K562 (cell line): ENCODE data around the gene SPPL2C. TPM values are rescaled to one million over a fixed set of nuclear protein-coding genes. Genes with fewer than 3 reads are reported as not detected.
A peak's percentile ranks its signal among the peaks of the same experiment; 100 is the strongest.

ENCODE experiments used
- ATF3 ChIP-seq, 2 experiments: fragments of 450-650 bp in 1 of 2; sonication (generic) in 1 of 2; formaldehyde crosslinking in 1 of 2; IDR thresholded peaks in 1 of 2; conservative IDR thresholded peaks in 1 of 2; 2 replicates each; pipeline versions ENCODE4 v1.6.1 to v1.8.1; 2016 to 2023; ENCODE audit warnings: mild to moderate bottlenecking in 2 of 2, moderate library complexity in 2 of 2, inconsistent platforms in 1 of 2, missing genetic modification reagents in 1 of 2
- CBX5 ChIP-seq: IDR thresholded peaks from 2 replicates; pipeline ENCODE4 v1.6.1; 2014; ENCODE audit warnings: low read depth, borderline replicate concordance
- CHCHD3 ChIP-seq: fragments of 250-450 bp; sonication (Bioruptor Pico); IDR thresholded peaks from 2 replicates; pipeline ENCODE4 v2.1.2; 2022; ENCODE audit warnings: mild to moderate bottlenecking
- DMBX1 ChIP-seq: fragments of 250-450 bp; sonication (Bioruptor Pico); IDR thresholded peaks from 2 replicates; pipeline ENCODE4 v1.8.0; 2022; ENCODE audit warnings: inconsistent platforms, mild to moderate bottlenecking, moderate library complexity, borderline replicate concordance
- ETV1 ChIP-seq: fragments of 450-650 bp; conservative IDR thresholded peaks from 2 replicates; pipeline ENCODE4 v1.6.1; 2016; ENCODE audit warnings: missing genetic modification characterization, control low read depth, low read depth, missing compliant biosample characterization
- IRF2 ChIP-seq: sonication (generic); formaldehyde crosslinking; IDR thresholded peaks from 2 replicates; pipeline ENCODE4 v1.8.1; 2022; ENCODE audit warnings: mild to moderate bottlenecking, missing genetic modification reagents
- MAFK ChIP-seq: IDR thresholded peaks from 2 replicates; pipeline ENCODE4 v1.6.1; 2011; ENCODE audit warnings: low read length, improper control_type of control experiment
- MYC ChIP-seq, 2 experiments: fragments of 250-450 bp in 1 of 2; sonication (Bioruptor Pico) in 1 of 2; IDR thresholded peaks; 2 replicates each; pipeline versions ENCODE4 v1.5.1 to v1.6.1; 2012 to 2021; ENCODE audit warnings: low read depth in 2 of 2, borderline replicate concordance in 1 of 2, improper control_type of control experiment in 1 of 2, low read length in 1 of 2, mild to moderate bottlenecking in 1 of 2, moderate library complexity in 1 of 2
- NCOA4 ChIP-seq: fragments of 450-650 bp; IDR thresholded peaks from 2 replicates; pipeline ENCODE4 v1.6.1; 2018; ENCODE audit warnings: mild to moderate bottlenecking; ENCODE audit not compliant: partially characterized antibody
- NFIC ChIP-seq: fragments of 450-650 bp; IDR thresholded peaks from 2 replicates; pipeline ENCODE4 v1.6.1; 2017; ENCODE audit warnings: mild to moderate bottlenecking, inconsistent platforms
- PCBP2 ChIP-seq: fragments of 200-400 bp; formaldehyde crosslinking; IDR thresholded peaks from 2 replicates; pipeline ENCODE4 v1.6.1; 2018; ENCODE audit warnings: low read length, low read depth, mild to moderate bottlenecking, moderate library complexity; ENCODE audit not compliant: poor library complexity, severe bottlenecking
- PML ChIP-seq: IDR thresholded peaks from 2 replicates; pipeline ENCODE4 v1.6.1; 2012; ENCODE audit warnings: low read length, inconsistent platforms
- RBFOX2 ChIP-seq: fragments of 200-400 bp; formaldehyde crosslinking; IDR thresholded peaks from 2 replicates; pipeline ENCODE4 v1.6.1; 2017; ENCODE audit warnings: low read depth, mild to moderate bottlenecking, low read length, moderate library complexity
- RFX7 ChIP-seq: fragments of 250-450 bp; sonication (Bioruptor Pico); IDR thresholded peaks from 2 replicates; pipeline ENCODE4 v1.5.1; 2021; ENCODE audit warnings: mild to moderate bottlenecking
- SRSF7 ChIP-seq: fragments of 200-400 bp; formaldehyde crosslinking; optimal IDR thresholded peaks from 2 replicates; pipeline ENCODE3; 2017; ENCODE audit warnings: mild to moderate bottlenecking, low read depth, low read length
- TCF3 ChIP-seq: sonication (generic); formaldehyde crosslinking; IDR thresholded peaks from 2 replicates; pipeline ENCODE4 v1.4.0; 2020; ENCODE audit warnings: mild to moderate bottlenecking, missing genetic modification reagents
- ZNF41 ChIP-seq: fragments of 250-450 bp; sonication (Bioruptor Pico); conservative IDR thresholded peaks from 2 replicates; pipeline ENCODE4 v1.4.0; 2020; ENCODE audit warnings: mild to moderate bottlenecking
- ZNF436 ChIP-seq: fragments of 250-450, 450-650 bp; sonication (Bioruptor Pico); formaldehyde crosslinking; IDR thresholded peaks from 2 replicates; pipeline ENCODE4 v1.7.0; 2020; ENCODE audit warnings: mild to moderate bottlenecking
- polyA plus RNA-seq, 8 experiments: library from polyadenylated mRNA; depleted of rRNA in 4 of 8; stranded (reverse) in 5 of 8; unstranded in 3 of 8; fragments of >200 nt; fragmentation: Nextera tagmentation in 2 of 8; fragmentation: Illumina TruSeq in 1 of 8; extraction: Ambion mirVana in 2 of 8; extraction: Trizol in 1 of 8; gene quantifications; 2 replicates each; pipeline versions ENCODE4 v1.2.1 to v1.2.3, GENCODE V29; 2011 to 2014; ENCODE audit warnings: inconsistent platforms in 1 of 8, missing spikeins in 1 of 8
- total RNA-seq, 7 experiments: library from RNA; depleted of rRNA in 6 of 7; stranded (reverse); fragments of >200 nt in 6 of 7; fragmentation: Illumina TruSeq in 2 of 7; extraction: Trizol in 2 of 7; gene quantifications; 2 replicates each; pipeline versions ENCODE4 v1.2.1 to v1.2.3, GENCODE V29; 2011 to 2021; ENCODE audit warnings: low replicate concordance in 1 of 7
- TF ChIP-seq, protein P1 (sequence below), 2 experiments: IDR thresholded peaks; 2 replicates each; pipeline ENCODE4 v1.6.1; 2011; ENCODE audit warnings: borderline replicate concordance in 1 of 2, control low read depth in 1 of 2, low read depth in 1 of 2, low read length in 1 of 2, mild to moderate bottlenecking in 1 of 2, mixed read lengths in 1 of 2, moderate library complexity in 1 of 2; ENCODE audit not compliant: insufficient read depth in 1 of 2, insufficient read length in 1 of 2, poor library complexity in 1 of 2, severe bottlenecking in 1 of 2; ENCODE audit errors: extremely low read depth in 1 of 2
- TF ChIP-seq, protein P2 (sequence below): fragments of 450-650 bp; IDR thresholded peaks from 2 replicates; pipeline ENCODE4 v1.6.1; 2016
- TF ChIP-seq, protein P3 (sequence below): fragments of 450-650 bp; IDR thresholded peaks from 2 replicates; pipeline ENCODE4 v1.6.1; 2016; ENCODE audit warnings: missing biosample characterization, missing genetic modification characterization
- TF ChIP-seq, protein P4 (sequence below): fragments of 450-650 bp; IDR thresholded peaks from 2 replicates; pipeline ENCODE4 v1.6.1; 2017; ENCODE audit warnings: mild to moderate bottlenecking, moderate library complexity

Gene SPPL2C
- total and polyA plus RNA-seq, 9 of the 15 experiments (the other 6 are each of a cell fraction or from before 2014, with no cell fraction given) = not detected

- TF ChIP-seq, protein P1, sequence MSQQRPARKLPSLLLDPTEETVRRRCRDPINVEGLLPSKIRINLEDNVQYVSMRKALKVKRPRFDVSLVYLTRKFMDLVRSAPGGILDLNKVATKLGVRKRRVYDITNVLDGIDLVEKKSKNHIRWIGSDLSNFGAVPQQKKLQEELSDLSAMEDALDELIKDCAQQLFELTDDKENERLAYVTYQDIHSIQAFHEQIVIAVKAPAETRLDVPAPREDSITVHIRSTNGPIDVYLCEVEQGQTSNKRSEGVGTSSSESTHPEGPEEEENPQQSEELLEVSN (IDR thresholded peaks at IDR 0.05; ENCODE audit: borderline replicate concordance in 1 of 2, extremely low read depth in 1 of 2, insufficient read depth in 1 of 2, insufficient read length in 1 of 2, low read depth in 1 of 2, low read length in 1 of 2, poor library complexity in 1 of 2, severe bottlenecking in 1 of 2) = peak; percentile 65 to 86
- TF ChIP-seq NCOA4 = no peak
- no peak for TF ChIP-seq ETV1 (tag)
- peak; percentile 56; the same call in 1 of the 2 replicates for TF ChIP-seq DMBX1 (CRISPR knock-in tag)
- TF ChIP-seq CBX5 = no peak
- TF ChIP-seq SRSF7 = no peak
- TF ChIP-seq IRF2 (CRISPR knock-in tag) = no peak
- TF ChIP-seq ZNF436 (CRISPR knock-in tag) = no peak
- TF ChIP-seq RBFOX2 = peak; percentile 74
- TF ChIP-seq PML = no peak
- TF ChIP-seq TCF3 (CRISPR knock-in tag) = no peak
- TF ChIP-seq ATF3 (IDR thresholded peaks at IDR 0.05) = no peak
- TF ChIP-seq ATF3 (CRISPR knock-in tag; conservative IDR thresholded peaks at IDR 0.05) = no peak
- TF ChIP-seq PCBP2 = no peak
- TF ChIP-seq NFIC = 0 out of 2 replicates have a peak, but pooled peaks have one; percentile 18
- TF ChIP-seq, protein P2, sequence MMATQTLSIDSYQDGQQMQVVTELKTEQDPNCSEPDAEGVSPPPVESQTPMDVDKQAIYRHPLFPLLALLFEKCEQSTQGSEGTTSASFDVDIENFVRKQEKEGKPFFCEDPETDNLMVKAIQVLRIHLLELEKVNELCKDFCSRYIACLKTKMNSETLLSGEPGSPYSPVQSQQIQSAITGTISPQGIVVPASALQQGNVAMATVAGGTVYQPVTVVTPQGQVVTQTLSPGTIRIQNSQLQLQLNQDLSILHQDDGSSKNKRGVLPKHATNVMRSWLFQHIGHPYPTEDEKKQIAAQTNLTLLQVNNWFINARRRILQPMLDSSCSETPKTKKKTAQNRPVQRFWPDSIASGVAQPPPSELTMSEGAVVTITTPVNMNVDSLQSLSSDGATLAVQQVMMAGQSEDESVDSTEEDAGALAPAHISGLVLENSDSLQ = no peak
- no peak for TF ChIP-seq ZNF41
- TF ChIP-seq CHCHD3 (CRISPR knock-in tag) = no peak
- TF ChIP-seq, protein P3, sequence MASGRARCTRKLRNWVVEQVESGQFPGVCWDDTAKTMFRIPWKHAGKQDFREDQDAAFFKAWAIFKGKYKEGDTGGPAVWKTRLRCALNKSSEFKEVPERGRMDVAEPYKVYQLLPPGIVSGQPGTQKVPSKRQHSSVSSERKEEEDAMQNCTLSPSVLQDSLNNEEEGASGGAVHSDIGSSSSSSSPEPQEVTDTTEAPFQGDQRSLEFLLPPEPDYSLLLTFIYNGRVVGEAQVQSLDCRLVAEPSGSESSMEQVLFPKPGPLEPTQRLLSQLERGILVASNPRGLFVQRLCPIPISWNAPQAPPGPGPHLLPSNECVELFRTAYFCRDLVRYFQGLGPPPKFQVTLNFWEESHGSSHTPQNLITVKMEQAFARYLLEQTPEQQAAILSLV (tag) = no peak
- TF ChIP-seq MYC (IDR thresholded peaks at IDR 0.05; ENCODE audit: low read depth, low read length) = peak; percentile 53; the same call in 1 of the 2 replicates
- TF ChIP-seq MYC (CRISPR knock-in tag; IDR thresholded peaks at IDR 0.05; ENCODE audit: borderline replicate concordance, low read depth) = no peak
- TF ChIP-seq, protein P4, sequence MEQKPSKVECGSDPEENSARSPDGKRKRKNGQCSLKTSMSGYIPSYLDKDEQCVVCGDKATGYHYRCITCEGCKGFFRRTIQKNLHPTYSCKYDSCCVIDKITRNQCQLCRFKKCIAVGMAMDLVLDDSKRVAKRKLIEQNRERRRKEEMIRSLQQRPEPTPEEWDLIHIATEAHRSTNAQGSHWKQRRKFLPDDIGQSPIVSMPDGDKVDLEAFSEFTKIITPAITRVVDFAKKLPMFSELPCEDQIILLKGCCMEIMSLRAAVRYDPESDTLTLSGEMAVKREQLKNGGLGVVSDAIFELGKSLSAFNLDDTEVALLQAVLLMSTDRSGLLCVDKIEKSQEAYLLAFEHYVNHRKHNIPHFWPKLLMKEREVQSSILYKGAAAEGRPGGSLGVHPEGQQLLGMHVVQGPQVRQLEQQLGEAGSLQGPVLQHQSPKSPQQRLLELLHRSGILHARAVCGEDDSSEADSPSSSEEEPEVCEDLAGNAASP = no peak
- no peak for TF ChIP-seq MAFK
- no peak for TF ChIP-seq RFX7 (CRISPR knock-in tag)
Observed at GRCh38 chr17:45894022-45894784, 49.5 kb downstream of the SPPL2C start, which contains the start of gene MAPT (continued).
